ENCODE measurements around the gene MORC2. TPM values are rescaled to one million over a fixed set of nuclear protein-coding genes. Genes with fewer than 3 reads are reported as not detected.

Gene MORC2
- total and polyA plus RNA-seq, 12 donors: 13.9 to 60.1 (median 18.6) TPM

- WGBS, 4 donors: 0 to 2% (median 0%) methylated on average over 3 to 67 of the region's 67 CpGs
- peak; percentile 52 to 91 for TF ChIP-seq POLR2A (IDR thresholded peaks at IDR 0.05)
- TF ChIP-seq, protein P1, sequence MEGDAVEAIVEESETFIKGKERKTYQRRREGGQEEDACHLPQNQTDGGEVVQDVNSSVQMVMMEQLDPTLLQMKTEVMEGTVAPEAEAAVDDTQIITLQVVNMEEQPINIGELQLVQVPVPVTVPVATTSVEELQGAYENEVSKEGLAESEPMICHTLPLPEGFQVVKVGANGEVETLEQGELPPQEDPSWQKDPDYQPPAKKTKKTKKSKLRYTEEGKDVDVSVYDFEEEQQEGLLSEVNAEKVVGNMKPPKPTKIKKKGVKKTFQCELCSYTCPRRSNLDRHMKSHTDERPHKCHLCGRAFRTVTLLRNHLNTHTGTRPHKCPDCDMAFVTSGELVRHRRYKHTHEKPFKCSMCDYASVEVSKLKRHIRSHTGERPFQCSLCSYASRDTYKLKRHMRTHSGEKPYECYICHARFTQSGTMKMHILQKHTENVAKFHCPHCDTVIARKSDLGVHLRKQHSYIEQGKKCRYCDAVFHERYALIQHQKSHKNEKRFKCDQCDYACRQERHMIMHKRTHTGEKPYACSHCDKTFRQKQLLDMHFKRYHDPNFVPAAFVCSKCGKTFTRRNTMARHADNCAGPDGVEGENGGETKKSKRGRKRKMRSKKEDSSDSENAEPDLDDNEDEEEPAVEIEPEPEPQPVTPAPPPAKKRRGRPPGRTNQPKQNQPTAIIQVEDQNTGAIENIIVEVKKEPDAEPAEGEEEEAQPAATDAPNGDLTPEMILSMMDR (IDR thresholded peaks at IDR 0.05): peak in 1 of 6 experiments; percentile 26
- intact Hi-C loops (cut with DNase I): loop anchor here in 1 of 2 donors (5.0 kb wide), 1 partner anchor 118 kb away; no protein-coding TSS in a partner anchor
- H3K4me1 ChIP-seq (replicated peaks in 1 of 2): peaks cover 8 to 40% of the 10 kb centered on the region in 2 donors
- H3K4me3 ChIP-seq: peak within 1 kb of the TSS; percentile 37 to 88 (median 62)
- no peaks in the 10 kb centered on the region for H3K27me3 ChIP-seq
- peaks cover 0 to 12% of the 10 kb centered on the region in 2 donors for H3K36me3 ChIP-seq (replicated peaks in 1 of 2)
- H3K9me3 ChIP-seq (replicated peaks in 1 of 3): peaks cover 0 to 9% (median 0%) of the 10 kb centered on the region in 3 donors
- peak; percentile 98 to 100 (median 99) for DNase-seq
- peak within 1 kb of the TSS; percentile 56 to 98 (median 97) for H3K27ac ChIP-seq
Observed at GRCh38 chr22:30968924-30969531, 454 bp upstream of the MORC2 start, which contains the start of gene TUG1. Gene TUG1, plus strand, starts transcription at chr22:30969265.

DNA sequence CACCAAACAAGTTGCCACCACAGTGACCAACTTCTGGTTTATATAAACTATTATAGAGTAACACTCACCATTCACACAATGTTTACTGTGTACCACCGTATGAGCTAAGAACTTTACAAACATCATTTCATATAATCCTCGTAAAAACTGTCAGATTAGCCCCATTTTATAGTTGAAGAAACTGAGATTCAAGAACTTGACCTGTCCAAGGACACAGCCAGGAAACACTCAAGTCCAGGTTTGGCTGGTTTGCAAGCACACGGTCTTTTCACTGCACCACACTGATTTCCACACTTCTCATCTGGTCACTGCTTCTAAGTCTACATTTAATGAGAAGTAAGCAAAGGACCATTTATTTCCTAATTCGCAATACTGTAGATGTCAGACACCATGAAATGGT lies 3.7 kb downstream of the MORC2 start:
- DNase-seq: no peak
- Histone ChIP-seq H3K36me3 (replicated peaks in 1 of 2) (no peaks in the 10 kb centered on the region), H3K27me3 (no peaks in the 10 kb centered on the region), H3K27ac (no peak overlapping the region), H3K9me3 (replicated peaks in 1 of 3) (no peaks in the 10 kb centered on the region), H3K4me3 (no peak overlapping the region), H3K4me1 (replicated peaks in 1 of 2) (peaks cover 0 to 21% of the 10 kb centered on the region in 2 donors)
- TF ChIP-seq, protein P1 (IDR thresholded peaks at IDR 0.05): no peak
- intact Hi-C loops (cut with DNase I): loop anchor here in 1 of 2 donors (5.0 kb wide), 1 partner anchor 122 kb away; no protein-coding TSS in a partner anchor
- WGBS, 4 donors: 90 to 96% (median 94%) methylated on average over 4 of the region's 4 CpGs

DNA sequence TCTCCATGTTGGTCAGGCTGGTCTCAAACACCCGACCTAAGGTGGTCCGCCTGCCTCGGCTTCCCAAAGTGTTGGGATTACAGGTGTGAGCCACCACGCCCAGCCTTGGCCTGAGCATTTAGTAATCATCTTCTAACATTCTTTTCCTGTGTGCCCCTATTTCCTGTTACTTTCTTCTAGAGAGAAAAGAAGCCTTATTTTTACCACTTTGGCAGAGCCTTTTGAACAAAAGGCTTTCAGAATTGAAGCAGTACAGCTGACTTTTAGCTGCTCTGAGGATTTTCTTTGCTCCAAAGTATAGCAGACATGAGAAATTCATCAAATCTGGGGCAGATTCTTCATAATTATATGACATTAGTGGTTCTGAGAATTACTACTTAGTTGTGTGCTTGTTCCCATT lies 13.4 kb downstream of the MORC2 start:
- Histone ChIP-seq H3K4me1 (replicated peaks in 1 of 2) (no peaks in the 10 kb centered on the region), H3K36me3 (replicated peaks in 1 of 2) (peaks cover 0 to 13% of the 10 kb centered on the region in 2 donors), H3K27ac (no peak overlapping the region), H3K4me3 (no peak overlapping the region), H3K27me3 (no peaks in the 10 kb centered on the region), H3K9me3 (replicated peaks in 1 of 3) (no peaks in the 10 kb centered on the region)
- intact Hi-C loops (cut with DNase I): no loop called here
- DNase-seq: no peak
- TF ChIP-seq POLR2A (IDR thresholded peaks at IDR 0.05): no peak
- TF ChIP-seq, protein P1 (IDR thresholded peaks at IDR 0.05): no peak
- 92 to 98% (median 95%) methylated on average over 4 of the region's 4 CpGs for WGBS, 4 donors

- H3K27ac ChIP-seq: no peak overlapping the region
- no peaks in the 10 kb centered on the region for H3K27me3 ChIP-seq
- H3K9me3 ChIP-seq (replicated peaks in 1 of 3): no peaks in the 10 kb centered on the region
- H3K4me1 ChIP-seq (replicated peaks in 1 of 2): peaks cover 0 to 4% of the 10 kb centered on the region in 2 donors
- intact Hi-C loops (cut with DNase I): loop anchor here in 1 of 2 donors (5.0 kb wide), 1 partner anchor 134 kb away; no protein-coding TSS in a partner anchor
- no peak for DNase-seq
- peaks cover 0 to 26% of the 10 kb centered on the region in 2 donors for H3K36me3 ChIP-seq (replicated peaks in 1 of 2)
- TF ChIP-seq POLR2A (IDR thresholded peaks at IDR 0.05): no peak
- TF ChIP-seq, protein P1 (IDR thresholded peaks at IDR 0.05): no peak
- H3K4me3 ChIP-seq: no peak overlapping the region
- 88 to 97% (median 95%) methylated on average over 2 of the region's 2 CpGs for WGBS, 4 donors
Observed at GRCh38 chr22:30953206-30953605, 15.4 kb downstream of the MORC2 start.

Measured in adrenal gland (tissue), 12 donors.